NOMO-1 treated with dmso at 0.1 percent for 144 hours (cell line): Measurements from ENCODE around the gene ZNF536.

Experiments used
- DNase-seq: peaks from one replicate; lab custom pipeline; 2025; ENCODE audit not compliant: unreplicated experiment; lab: John Stamatoyannopoulos, UW

Gene ZNF536

GRCh38 chr19:30371960-30372824 lies at the start of gene ZNF536:
Gene ZNF536 (plus strand): TSS chr19:30372384. CDS start chr19:30443563, 71,179 bp downstream.
- DNase-seq, result no peak

- DNase-seq, result no peak
Observed at GRCh38 chr19:30322641-30323320, 49.4 kb upstream of the ZNF536 start.

DNA sequence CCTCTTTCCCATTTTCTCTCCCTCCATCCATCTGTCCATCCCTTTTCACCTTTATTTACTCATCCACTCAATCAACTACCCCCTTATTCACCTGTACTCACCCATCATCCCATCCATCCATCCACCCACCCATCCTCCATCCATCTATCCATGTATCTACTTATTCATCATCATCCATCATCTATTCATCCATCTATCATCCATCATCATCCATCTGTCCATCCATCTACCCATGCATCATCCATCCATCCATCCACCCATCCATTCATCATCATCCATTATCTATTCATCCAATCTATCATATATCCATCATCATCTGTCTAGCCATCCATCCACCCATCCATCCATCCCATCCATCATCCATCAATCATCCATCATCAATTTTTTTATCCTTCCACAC lies 48.3 kb upstream of the ZNF536 start:
- DNase-seq, result no peak

DNA sequence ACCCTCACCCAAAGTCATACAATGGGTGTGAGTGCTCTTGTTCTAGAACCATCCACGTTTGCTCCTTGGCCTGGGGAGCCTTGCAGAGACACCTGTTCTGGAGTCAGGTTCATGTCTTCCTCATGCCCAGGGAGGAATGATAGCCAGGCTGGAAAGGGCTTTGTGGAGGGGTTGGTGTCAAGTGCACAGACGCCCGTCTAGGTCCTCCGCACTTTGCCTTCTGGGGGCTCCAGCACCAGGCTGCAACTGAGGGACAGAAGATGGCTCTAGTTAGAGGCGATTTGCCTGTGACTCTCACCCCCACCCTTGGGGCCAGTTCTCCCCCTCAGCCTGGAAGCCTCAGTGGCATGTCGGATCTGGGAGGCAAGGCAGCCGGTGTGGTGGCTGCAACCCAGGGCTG lies 47.2 kb upstream of the ZNF536 start:
- no peak for DNase-seq

DNA sequence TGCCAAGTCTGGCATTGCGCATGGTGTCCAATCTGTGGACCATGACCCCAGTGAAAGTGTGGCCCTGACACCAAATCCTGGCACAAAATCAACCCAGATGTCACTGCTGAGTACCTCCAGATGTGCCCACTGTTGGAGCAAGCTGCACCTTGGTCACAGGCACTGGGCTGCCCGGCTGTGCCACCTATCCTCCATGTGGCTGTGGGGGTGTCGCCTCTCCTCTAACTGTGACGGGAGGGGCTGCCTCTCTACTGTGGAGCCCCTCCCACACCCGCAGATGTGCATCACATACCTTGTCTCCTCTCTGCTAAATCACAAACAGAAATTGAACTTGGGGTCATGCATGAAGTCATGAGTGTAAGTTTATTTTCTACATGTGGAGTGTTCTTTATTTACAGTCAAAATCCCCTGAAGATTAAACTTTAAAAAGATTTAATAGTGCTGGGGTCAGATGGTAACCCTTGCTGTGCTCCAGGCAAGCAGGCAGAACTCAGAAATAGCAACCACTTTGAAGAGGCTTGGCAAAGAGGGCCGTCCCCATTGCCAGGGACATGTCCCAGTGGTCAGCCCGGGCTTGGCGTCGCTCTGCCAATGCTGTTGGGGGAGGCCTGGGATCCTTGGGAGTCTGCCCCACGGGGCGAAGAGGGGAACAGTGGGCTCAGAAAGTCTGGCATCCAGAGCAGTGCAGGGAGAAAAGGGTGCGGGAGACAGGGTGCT lies 46.4 kb upstream of the ZNF536 start:
- no peak for DNase-seq

DNA sequence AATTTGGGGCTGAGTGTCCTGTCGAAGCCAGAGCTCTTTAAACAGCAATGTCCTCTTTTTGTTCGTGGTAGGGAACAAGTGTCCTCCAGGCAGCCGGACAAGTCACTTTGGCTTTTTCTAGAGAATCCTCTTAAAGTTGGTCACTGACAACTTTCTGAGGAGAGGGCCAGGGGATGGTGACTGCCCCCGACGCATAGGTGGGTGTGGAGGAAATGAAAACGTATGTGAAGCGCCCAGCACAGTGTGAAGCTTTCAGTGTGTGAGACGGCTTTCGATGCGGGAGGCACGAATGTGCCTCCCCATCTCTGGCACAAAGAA lies 45.8 kb upstream of the ZNF536 start:
- no peak for DNase-seq

DNA sequence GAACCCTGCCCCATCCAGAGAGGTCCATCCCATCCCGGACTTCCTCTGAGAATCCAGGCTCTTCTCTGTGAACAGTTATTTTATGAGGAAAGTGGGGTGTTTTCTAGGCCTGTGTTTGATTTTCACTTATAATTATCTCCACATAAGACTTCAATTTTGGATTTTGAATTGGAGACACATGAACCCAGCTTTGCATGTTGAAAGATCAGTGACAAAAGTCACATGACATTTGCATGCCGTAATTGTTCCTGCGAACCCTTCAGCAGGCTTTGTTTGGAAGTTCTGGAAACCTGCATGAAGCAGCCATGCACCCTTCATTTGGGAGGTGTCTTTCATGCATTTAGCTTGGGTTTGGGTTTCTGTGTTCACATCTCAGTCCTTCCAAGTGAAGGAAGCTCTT lies 44.9 kb upstream of the ZNF536 start:
- no peak for DNase-seq

DNA sequence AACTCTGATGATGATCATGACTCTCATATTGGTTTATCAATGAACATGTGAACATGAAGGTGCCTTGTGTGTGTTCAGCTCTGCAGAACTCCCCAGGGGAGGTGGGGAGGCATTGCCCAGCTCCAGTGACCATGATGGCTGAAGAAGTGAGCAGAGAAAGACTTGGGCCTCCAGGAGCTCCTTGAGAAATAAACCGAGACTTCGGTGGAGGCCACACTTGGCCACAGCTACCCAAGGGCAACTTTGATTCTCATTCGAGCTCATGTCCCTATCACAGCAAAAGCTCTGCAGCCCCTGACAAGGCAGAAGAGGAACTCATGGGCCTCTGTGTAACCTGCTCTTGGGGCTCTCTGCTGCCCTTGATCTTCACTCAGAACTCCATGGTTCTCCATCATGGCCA lies 44.1 kb upstream of the ZNF536 start:
- DNase-seq, result no peak

- DNase-seq, result no peak
Observed at GRCh38 chr19:30330266-30330665, 41.9 kb upstream of the ZNF536 start.

GRCh38 chr19:30332445-30333234 lies 39.5 kb upstream of the ZNF536 start:
- DNase-seq, result no peak

GRCh38 chr19:30333291-30334065 lies 38.7 kb upstream of the ZNF536 start:
- DNase-seq, result no peak

DNA sequence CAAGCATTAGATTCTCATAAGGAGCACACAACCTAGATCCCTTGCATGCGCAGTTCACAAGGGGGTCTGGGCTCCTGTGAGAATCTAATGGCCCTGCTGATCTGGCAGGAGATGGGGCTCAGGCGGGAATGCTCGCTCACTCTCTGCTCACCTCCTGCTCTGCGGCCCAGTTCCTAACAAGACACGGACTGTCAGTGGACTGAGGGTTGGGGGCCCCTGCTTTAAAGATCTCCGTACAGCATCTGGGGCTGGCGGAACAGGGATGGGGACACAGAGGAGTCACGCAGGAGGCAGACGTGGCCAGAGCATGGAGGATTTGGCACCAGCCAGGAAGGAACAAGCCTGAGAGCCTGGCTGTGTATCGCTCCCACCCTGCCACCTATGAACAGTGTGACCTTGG lies 37.3 kb upstream of the ZNF536 start:
- DNase-seq, result no peak

DNA sequence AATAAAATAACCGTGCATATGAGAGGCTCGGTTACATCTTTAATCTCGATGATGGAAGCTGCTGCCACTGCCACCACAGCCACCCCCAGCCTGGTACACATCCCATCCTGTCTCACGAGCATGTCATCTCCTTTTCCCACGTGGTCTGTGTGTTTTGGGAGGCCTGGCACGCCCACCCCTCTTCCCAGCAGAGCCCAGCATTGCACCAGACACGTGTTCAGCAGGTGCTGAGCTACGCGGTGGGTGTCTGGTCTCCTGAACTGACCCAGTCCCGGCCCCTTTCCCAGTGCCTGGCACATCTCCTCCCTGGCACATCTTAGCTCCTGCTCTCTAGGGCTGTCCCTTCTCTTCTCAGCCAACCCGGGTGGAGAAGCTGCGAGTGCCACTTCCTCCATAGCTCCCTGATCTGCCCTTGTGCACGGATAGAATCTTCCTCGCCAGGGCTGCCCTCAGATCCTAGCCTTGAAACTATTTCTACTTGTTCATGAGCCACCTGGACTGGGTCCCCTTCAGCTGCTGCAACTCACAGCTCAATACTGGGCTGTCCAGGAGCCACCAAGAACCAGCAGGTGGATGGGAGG lies 36.8 kb upstream of the ZNF536 start:
- DNase-seq, result no peak

GRCh38 chr19:30336290-30336689 lies 35.9 kb upstream of the ZNF536 start:
- DNase-seq, result no peak

DNA sequence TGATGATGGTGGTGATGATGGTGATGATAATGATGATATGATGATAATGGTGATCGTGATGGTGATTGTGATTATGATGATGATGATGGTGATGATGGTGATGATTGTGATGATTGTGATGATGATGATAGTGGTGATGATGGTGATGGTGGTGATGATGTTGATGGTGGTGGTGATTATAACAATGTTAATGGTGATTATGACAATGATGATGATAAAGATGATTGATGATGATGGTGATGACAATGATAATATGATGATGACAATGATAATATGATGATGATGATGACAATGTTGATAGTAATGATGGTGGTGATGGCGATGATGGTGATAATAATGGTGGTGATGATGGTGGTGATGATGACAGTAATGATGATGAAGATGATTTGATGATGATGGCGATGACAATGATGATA lies 34.1 kb upstream of the ZNF536 start:
- DNase-seq, result no peak

DNA sequence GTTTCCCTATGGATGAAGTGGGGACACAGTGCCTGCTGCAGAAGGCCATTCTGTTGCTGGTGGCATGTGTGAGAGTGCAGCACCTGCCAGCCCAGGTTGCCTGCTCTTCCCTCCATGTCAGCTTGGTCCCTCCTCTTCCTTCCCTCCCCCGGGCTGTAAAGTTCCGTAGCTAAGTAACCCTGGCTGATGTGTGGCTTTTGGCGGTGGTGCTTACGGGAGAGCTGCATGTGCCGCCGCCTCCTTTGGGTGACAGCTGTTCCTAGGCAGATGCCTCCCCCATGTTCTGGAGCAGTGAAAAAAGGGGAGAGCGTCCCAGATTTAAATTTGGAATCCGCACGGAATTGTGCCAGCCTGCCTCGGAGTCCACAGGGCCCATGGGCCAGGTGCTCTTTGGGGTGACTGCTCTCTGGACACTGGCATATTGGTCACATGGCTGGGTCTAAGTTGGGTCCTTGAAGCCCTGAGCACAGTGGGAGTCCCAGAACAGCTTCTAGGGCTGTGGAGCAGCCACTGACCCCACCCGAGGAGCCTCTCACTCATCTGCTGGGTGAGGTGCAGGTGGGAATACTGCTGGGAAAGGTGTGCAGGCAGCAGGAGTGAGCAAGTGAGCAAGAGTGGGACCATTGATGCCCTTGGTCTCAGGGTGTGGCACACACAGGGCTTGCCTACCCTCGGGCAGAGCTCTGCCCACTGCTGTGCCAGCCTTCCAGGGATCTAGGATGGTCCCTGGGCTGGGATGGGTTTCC lies 33.1 kb upstream of the ZNF536 start:
- DNase-seq, result no peak

GRCh38 chr19:30339624-30340525 lies 32.3 kb upstream of the ZNF536 start:
- DNase-seq, result no peak
